ENCODE data around the gene DRD3.

The DRD3 gene

DNA sequence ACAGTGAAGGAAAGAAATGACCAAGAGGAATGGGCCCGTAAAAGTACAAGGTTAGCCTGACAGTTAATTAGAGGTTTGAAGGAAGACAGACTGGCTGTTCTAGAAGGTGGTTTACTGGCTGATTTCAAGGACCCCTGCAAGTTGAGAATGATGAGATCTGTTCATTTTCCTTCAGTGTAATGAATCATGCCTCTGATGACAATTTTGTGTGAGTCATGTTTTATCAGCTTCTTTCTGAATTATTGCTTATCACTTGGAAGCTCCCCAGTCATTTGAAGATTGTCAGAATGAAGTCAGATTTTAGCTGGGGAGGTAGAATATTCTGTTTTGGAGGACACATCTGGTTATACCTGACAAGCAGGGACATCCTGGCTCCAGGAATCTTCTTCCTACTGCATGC is 50.6 kb downstream of the DRD3 start:
- no peak overlapping the region for H3K4me2 ChIP-seq
- H3K36me3 ChIP-seq: no peaks in the 10 kb centered on the region
- H3K9me3 ChIP-seq: no peaks in the 10 kb centered on the region
- H4K20me1 ChIP-seq: no peaks in the 10 kb centered on the region
- H3K4me3 ChIP-seq: no peak overlapping the region
- H3K4me1 ChIP-seq: no peaks in the 10 kb centered on the region
- no peak overlapping the region for H3K9ac ChIP-seq
- H3K27me3 ChIP-seq: no peaks in the 10 kb centered on the region
- no peak for TF ChIP-seq Cebpa-rat (IDR thresholded peaks at IDR 0.05)
- H3K27ac ChIP-seq: no peak overlapping the region

DNA sequence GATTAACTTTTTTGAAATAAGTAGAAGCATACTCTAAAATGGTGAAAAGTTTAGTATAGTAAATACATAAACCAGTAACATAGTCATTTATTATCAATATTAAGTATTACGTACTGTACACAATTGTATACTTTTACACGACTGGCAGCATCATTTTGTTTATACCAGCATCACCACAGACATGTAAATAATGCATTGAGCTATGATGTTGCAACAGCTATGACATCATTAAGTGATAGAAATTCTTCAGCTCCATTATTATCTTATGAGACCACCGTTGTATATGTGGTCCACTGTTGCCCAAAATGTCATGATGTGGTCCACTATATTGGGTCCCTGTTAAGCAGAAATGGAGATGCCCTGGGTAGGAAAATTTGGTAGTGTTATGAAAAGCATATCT is 51.3 kb downstream of the DRD3 start:
- Histone ChIP-seq H3K36me3 (no peaks in the 10 kb centered on the region), H3K4me3 (no peak overlapping the region), H3K9me3 (no peaks in the 10 kb centered on the region), H3K27me3 (no peaks in the 10 kb centered on the region), H3K4me1 (no peaks in the 10 kb centered on the region), H3K9ac (no peak overlapping the region), H3K27ac (no peak overlapping the region), H3K4me2 (no peak overlapping the region), H4K20me1 (no peaks in the 10 kb centered on the region)
- no peak for TF ChIP-seq Cebpa-rat (IDR thresholded peaks at IDR 0.05)

DNA sequence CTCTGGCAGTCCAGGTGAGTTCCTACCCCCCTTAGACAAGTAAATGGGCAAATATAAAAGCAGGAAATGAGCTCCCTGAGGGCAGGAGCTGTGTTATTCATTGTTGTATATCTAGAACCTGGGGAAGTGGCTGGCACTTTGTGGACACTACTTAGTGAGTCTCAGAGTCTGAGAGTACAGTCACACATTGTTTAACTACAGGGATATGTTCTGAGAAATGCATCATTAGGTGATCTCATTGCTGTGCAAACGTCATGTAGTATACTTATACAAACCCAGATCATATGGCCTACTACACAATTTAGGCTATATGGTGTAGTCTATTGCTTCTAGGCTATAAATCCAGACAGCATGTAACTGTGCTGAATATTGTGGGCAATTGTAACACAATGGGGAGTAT is 52.4 kb downstream of the DRD3 start:
- Histone ChIP-seq H3K4me3 (no peak overlapping the region), H3K27me3 (no peaks in the 10 kb centered on the region), H3K4me1 (no peaks in the 10 kb centered on the region), H4K20me1 (no peaks in the 10 kb centered on the region), H3K36me3 (no peaks in the 10 kb centered on the region), H3K4me2 (no peak overlapping the region), H3K27ac (no peak overlapping the region), H3K9ac (no peak overlapping the region), H3K9me3 (no peaks in the 10 kb centered on the region)
- no peak for TF ChIP-seq Cebpa-rat (IDR thresholded peaks at IDR 0.05)

DNA sequence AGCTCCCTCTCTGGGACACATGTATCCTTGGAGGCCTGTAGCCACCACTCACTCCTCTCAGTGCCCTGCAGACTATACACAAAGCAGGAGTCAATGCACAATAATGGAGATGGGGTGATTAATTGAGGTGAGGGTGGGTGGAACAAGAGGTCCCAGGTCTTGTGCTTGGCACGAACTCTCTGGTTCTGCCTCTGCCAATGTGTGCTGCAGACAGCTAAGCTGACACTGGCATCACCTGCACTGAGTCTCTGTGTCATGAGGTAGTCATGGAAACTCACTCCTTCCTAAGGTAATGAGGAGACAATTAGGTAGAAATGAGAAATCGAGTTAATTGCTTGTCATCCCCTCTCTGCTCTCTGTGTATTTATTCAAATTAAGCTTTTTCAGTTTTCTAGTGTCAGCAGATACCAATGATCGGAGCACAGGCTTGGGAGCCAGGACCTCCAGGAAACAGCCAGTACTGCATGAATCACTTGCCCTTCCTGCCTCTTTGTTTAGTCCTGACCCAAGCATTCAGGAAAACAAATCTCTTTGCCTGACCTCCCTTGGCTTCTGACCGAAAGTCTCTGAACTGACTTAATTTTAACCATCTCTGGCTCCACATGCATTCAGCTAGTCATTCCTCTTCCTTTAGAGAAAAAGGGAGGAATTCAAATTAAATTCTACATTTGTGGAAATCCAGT is 56.7 kb downstream of the DRD3 start:
- Histone ChIP-seq H4K20me1 (no peaks in the 10 kb centered on the region), H3K4me3 (no peak overlapping the region), H3K27me3 (no peaks in the 10 kb centered on the region), H3K9me3 (no peaks in the 10 kb centered on the region), H3K9ac (no peak overlapping the region), H3K36me3 (no peaks in the 10 kb centered on the region), H3K4me2 (no peak overlapping the region), H3K4me1 (no peaks in the 10 kb centered on the region), H3K27ac (no peak overlapping the region)
- TF ChIP-seq Cebpa-rat (IDR thresholded peaks at IDR 0.05): no peak

DNA sequence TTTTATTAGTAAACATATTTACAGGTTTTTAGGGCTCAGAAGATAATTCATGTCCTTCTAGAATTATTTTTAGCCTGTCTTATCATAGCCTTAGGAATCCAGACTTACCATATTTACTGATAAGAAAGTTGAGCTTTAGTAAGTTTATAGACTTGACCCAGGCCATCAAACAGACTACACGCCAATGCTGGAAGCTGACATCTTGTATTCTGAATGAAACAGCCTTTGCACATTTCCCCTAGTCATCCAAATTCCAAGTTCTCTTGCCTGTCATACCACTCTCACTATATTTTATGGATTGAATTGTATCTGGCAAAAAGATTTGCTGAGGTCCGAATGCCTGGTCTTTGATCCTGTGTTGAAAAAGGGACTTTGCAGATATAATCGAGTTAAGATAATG is 58.6 kb downstream of the DRD3 start:
- H3K9me3 ChIP-seq: no peaks in the 10 kb centered on the region
- no peak overlapping the region for H3K4me3 ChIP-seq
- TF ChIP-seq Cebpa-rat (IDR thresholded peaks at IDR 0.05): no peak
- H3K9ac ChIP-seq: no peak overlapping the region
- no peaks in the 10 kb centered on the region for H3K27me3 ChIP-seq
- no peaks in the 10 kb centered on the region for H3K4me1 ChIP-seq
- no peak overlapping the region for H3K4me2 ChIP-seq
- H3K27ac ChIP-seq: no peak overlapping the region
- H3K36me3 ChIP-seq: no peaks in the 10 kb centered on the region
- H4K20me1 ChIP-seq: no peaks in the 10 kb centered on the region

DNA sequence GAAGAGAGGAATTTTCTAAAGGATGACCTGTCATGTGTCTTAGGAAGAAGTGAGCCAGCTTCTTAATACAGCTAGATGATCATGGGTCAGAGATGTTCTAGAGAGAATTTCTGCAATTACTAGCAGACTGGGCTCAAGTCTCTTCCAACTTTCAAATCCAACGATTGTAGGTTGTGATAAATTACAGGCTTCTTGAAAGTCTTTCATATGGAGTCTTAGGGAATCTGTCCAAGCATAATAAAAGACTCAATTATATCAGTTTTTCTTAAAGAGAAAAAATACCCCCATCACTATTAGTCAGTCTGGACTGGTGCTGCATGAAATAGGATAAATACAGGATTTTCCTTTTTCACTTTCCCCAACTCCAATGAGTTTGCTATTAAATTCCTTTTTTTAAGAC is 59.1 kb downstream of the DRD3 start:
- Histone ChIP-seq H3K4me3 (no peak overlapping the region), H3K4me2 (no peak overlapping the region), H3K4me1 (no peaks in the 10 kb centered on the region), H3K27me3 (no peaks in the 10 kb centered on the region), H3K27ac (no peak overlapping the region), H4K20me1 (no peaks in the 10 kb centered on the region), H3K9ac (no peak overlapping the region), H3K36me3 (no peaks in the 10 kb centered on the region), H3K9me3 (no peaks in the 10 kb centered on the region)
- no peak for TF ChIP-seq Cebpa-rat (IDR thresholded peaks at IDR 0.05)

DNA sequence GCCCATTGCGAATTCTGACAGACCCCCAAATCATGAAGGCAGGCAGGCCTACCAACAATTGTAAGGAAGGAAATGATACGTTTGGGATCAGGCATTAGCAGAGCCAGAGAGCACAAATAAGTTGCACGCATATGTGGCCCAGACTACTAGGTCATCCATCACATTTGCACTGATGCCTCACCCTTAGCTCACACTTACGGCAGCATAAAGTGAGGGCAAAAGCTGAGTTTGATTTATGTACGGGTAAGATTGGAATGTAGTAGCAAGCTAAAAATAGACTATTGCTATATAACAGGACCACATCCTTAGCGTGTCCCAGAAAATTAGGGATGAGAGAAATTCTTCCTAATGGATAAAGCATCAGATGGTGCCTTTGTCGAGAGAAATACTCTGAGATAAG is 63.7 kb downstream of the DRD3 start:
- Histone ChIP-seq H3K36me3 (no peaks in the 10 kb centered on the region), H3K9ac (no peak overlapping the region), H3K27me3 (no peaks in the 10 kb centered on the region), H3K27ac (no peak overlapping the region), H3K9me3 (no peaks in the 10 kb centered on the region), H3K4me1 (no peaks in the 10 kb centered on the region), H4K20me1 (no peaks in the 10 kb centered on the region), H3K4me3 (no peak overlapping the region), H3K4me2 (no peak overlapping the region)
- no peak for TF ChIP-seq Cebpa-rat (IDR thresholded peaks at IDR 0.05)

DNA sequence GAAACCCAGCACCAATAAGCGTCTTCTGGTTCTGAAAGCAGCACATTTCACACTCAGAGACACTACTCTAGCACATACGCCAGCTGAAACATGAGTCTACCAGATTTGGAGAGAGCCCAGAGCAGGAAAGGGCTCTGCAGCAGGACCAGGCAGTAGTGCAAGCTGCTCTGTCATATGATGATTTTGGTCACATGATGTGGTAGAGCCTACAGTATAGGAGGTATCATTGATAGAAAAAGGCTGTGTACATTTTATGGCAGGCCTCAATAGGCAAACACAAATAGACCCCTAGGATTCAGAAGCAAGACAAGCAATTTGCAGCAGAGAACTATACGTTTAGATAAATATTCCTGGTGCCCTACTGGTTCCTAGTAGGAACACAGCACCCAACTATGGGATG is 64.1 kb downstream of the DRD3 start:
- Histone ChIP-seq H3K4me2 (no peak overlapping the region), H3K27ac (no peak overlapping the region), H3K9me3 (no peaks in the 10 kb centered on the region), H3K4me3 (no peak overlapping the region), H4K20me1 (no peaks in the 10 kb centered on the region), H3K4me1 (no peaks in the 10 kb centered on the region), H3K27me3 (no peaks in the 10 kb centered on the region), H3K36me3 (no peaks in the 10 kb centered on the region), H3K9ac (no peak overlapping the region)
- TF ChIP-seq Cebpa-rat (IDR thresholded peaks at IDR 0.05): no peak

DNA sequence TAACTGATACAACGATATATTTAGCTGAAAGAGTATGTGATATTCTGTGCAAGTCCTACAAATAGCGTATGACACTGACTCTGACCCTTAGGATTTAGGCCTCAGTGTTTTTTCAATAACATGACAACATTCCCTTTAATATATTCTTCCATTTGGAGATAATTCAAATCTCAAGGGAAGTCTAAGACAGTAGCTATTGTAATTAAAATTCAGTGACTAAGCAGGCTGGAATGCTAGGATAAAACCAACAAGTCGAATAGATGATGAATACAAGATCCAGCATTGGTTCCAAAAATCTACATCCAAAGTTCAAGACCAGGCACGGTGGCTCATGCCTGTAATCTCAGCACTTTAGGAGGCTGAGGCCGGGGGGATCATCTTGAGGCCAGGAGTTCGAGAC is 66.2 kb downstream of the DRD3 start:
- Histone ChIP-seq H3K4me2 (no peak overlapping the region), H3K9ac (no peak overlapping the region), H3K36me3 (no peaks in the 10 kb centered on the region), H3K4me1 (no peaks in the 10 kb centered on the region), H3K27ac (no peak overlapping the region), H3K27me3 (no peaks in the 10 kb centered on the region), H4K20me1 (no peaks in the 10 kb centered on the region), H3K4me3 (no peak overlapping the region), H3K9me3 (no peaks in the 10 kb centered on the region)
- TF ChIP-seq Cebpa-rat (IDR thresholded peaks at IDR 0.05): no peak

DNA sequence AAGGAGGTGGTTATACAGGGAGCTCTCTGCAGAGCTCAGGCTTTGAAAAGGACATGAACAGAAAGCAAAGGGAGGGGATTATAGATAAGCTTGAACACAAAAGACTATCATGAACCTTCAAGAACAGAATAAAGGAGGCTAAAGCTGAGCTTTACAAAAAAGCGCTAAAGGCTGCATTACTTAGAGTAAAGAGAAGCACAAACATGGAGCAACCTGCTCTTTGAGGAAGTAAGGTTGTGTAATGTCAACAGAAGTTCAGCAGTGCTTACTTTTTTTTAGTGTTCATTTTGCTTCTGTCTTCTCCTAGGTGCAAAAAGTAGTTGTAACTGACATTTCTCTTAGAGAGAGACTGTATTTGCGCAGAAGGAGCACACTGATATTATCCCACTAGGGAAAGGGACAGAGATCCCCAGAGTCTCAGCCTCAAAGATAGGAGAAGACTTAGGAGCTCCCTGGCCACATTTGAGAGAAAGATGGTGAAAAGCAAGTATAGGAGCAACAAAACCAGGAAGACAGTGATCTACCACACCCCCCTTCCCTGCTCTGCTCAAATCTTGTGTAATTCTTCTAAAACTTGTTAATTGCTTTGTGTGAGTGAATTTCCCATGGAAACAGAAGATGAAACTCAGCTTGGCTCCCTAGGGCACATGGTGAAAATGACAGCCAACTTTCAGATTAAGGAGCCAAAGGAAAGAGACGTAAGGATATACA is 67.6 kb downstream of the DRD3 start:
- no peak for TF ChIP-seq Cebpa-rat (IDR thresholded peaks at IDR 0.05)
- Histone ChIP-seq H3K4me3 (no peak overlapping the region), H3K9ac (no peak overlapping the region), H3K9me3 (no peaks in the 10 kb centered on the region), H3K27me3 (no peaks in the 10 kb centered on the region), H3K27ac (no peak overlapping the region), H4K20me1 (no peaks in the 10 kb centered on the region), H3K4me1 (no peaks in the 10 kb centered on the region), H3K36me3 (no peaks in the 10 kb centered on the region), H3K4me2 (no peak overlapping the region)
